HG02571 (cell line): Measurements from ENCODE around the gene GARIN3.
A peak's percentile ranks its signal among the peaks of the same experiment; 100 is the strongest.
"Not testable (repeated sequence)": the region's sequence is repeated elsewhere in the genome, so short reads cannot be mapped to it uniquely, and the experiment has no call there.

Experiments used
- ATAC-seq: cut with Tn5 transposase; IDR thresholded peaks from one replicate; pipeline ENCODE4 v1.9.1; 2021; ENCODE audit warnings: mild to moderate bottlenecking, moderate library complexity; ENCODE audit not compliant: unreplicated experiment

Gene GARIN3

GRCh38 chr5:157166214-157167213 lies at the start of gene GARIN3:
Gene GARIN3 (minus strand): TSS chr5:157166264. CDS start chr5:157166168, 96 bp downstream.
- ATAC-seq: no peak

GRCh38 chr5:157215514-157216167 lies 49.6 kb upstream of the GARIN3 start:
- no peak for ATAC-seq

- peak; percentile 37 for ATAC-seq
Measured at GRCh38 chr5:157214861-157215513, 48.9 kb upstream of the GARIN3 start.

- no peak for ATAC-seq
Measured at GRCh38 chr5:157214415-157214814, 48.4 kb upstream of the GARIN3 start.

- no peak for ATAC-seq
Measured at GRCh38 chr5:157213527-157214243, 47.6 kb upstream of the GARIN3 start.

GRCh38 chr5:157212307-157212706 lies 46.2 kb upstream of the GARIN3 start:
- ATAC-seq: no peak

GRCh38 chr5:157210652-157211051 lies 44.6 kb upstream of the GARIN3 start:
- not testable (repeated sequence) for ATAC-seq

GRCh38 chr5:157205708-157206107 lies 39.6 kb upstream of the GARIN3 start:
- ATAC-seq: no peak

- ATAC-seq: no peak
Measured at GRCh38 chr5:157204765-157205164, 38.7 kb upstream of the GARIN3 start.

GRCh38 chr5:157203417-157203816 lies 37.4 kb upstream of the GARIN3 start:
- ATAC-seq: no peak

GRCh38 chr5:157201857-157202256 lies 35.8 kb upstream of the GARIN3 start:
- no peak for ATAC-seq

- no peak for ATAC-seq
Measured at GRCh38 chr5:157198277-157198986, 32.4 kb upstream of the GARIN3 start.

- no peak for ATAC-seq
Measured at GRCh38 chr5:157197086-157197485, 31.0 kb upstream of the GARIN3 start.

- peak; percentile 54 for ATAC-seq
Measured at GRCh38 chr5:157196045-157196444, 30.0 kb upstream of the GARIN3 start.

GRCh38 chr5:157193699-157194424 lies 27.8 kb upstream of the GARIN3 start:
- no peak for ATAC-seq

- ATAC-seq: no peak
Measured at GRCh38 chr5:157189223-157189622, 23.2 kb upstream of the GARIN3 start.

GRCh38 chr5:157188270-157188669 lies 22.2 kb upstream of the GARIN3 start:
- no peak for ATAC-seq

- no peak for ATAC-seq
Measured at GRCh38 chr5:157187046-157187754, 21.1 kb upstream of the GARIN3 start.
